Glutamatergic neuron (in vitro differentiated cells): ENCODE measurements around the gene RNF113B. TPM values are rescaled to one million over a fixed set of nuclear protein-coding genes. Genes with fewer than 3 reads are reported as not detected.

ENCODE experiments used
- DNase-seq: peaks from one replicate; pipeline ENCODE4 v3.0.0; 2022
- H3K27ac Mint-ChIP-seq: one replicate; pipeline ENCODE4 v1.8.0; 2020; ENCODE audit warnings: mild to moderate bottlenecking, mixed read lengths, inconsistent platforms; ENCODE audit not compliant: unreplicated experiment
- H3K27me3 Mint-ChIP-seq: one replicate; pipeline ENCODE4 v1.8.0; 2020; ENCODE audit warnings: mild to moderate bottlenecking, moderate library complexity, mixed read lengths, inconsistent platforms; ENCODE audit not compliant: unreplicated experiment
- H3K36me3 Mint-ChIP-seq: one replicate; pipeline ENCODE4 v1.8.0; 2020; ENCODE audit warnings: mild to moderate bottlenecking, mixed read lengths, inconsistent platforms; ENCODE audit not compliant: unreplicated experiment
- H3K4me1 Mint-ChIP-seq: one replicate; pipeline ENCODE4 v1.8.0; 2020; ENCODE audit warnings: mild to moderate bottlenecking, low read depth, mixed read lengths, inconsistent platforms; ENCODE audit not compliant: unreplicated experiment
- H3K4me3 Mint-ChIP-seq: one replicate; pipeline ENCODE4 v1.8.0; 2020; ENCODE audit warnings: mild to moderate bottlenecking, mixed read lengths, inconsistent platforms; ENCODE audit not compliant: unreplicated experiment
- H3K9me3 Mint-ChIP-seq: one replicate; pipeline ENCODE4 v1.8.0; 2020; ENCODE audit warnings: mild to moderate bottlenecking, moderate library complexity, mixed read lengths, inconsistent platforms; ENCODE audit not compliant: unreplicated experiment
- total RNA-seq: library from RNA; stranded (reverse); fragmentation: NEBNext Ultra II Directional; extraction: Animal tissue kit (Norgen Biotek cat#: 25700); gene quantifications from one replicate; pipeline ENCODE4 v1.2.1, GENCODE V29; 2021; ENCODE audit not compliant: unreplicated experiment
- TF ChIP-seq, protein P1 (sequence below): fragments of 200-600 bp; sonication (generic); IDR thresholded peaks from one replicate; pipeline ENCODE4 v1.5.0; 2021; ENCODE audit not compliant: partially characterized antibody, unreplicated experiment

The RNF113B gene
- total RNA-seq, 1 donor from 2014 or later, result not detected

DNA sequence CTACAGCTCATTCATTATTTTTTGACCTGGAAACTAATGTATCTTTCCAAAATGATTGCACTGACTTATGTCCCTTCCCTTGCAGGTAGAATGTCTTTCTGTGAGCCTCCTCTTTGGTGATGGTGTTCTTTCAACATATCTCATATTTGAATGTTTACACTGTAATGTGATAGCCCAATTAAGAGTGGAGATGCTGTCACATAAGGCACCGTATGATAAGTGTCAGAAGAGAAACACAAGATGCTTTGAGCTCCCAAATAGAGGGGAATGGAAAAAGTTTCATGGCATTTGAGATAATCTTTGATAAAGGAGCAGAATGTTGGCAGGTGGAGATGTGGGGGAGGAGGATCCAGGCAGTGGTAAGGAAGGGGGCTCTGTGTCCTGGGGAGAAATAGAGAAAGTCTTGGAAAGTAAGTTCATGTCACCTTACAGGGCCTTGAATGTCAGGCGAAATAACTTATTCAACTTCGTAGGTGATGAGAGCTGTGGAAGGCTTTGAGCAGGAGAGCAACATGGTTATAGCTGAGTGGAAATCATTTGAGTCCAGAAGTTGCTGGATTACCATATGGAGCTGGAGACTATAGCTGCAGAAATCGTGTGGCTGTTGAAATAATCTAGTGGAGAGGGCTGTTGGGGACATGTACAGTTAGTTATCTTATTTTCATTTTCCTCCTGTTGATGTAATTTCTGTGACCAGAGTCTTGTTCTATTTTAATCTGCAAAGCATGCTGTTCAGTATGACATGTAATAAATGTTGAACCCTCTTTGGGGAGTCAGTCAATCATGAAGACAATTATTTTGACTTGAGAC is 10.3 kb upstream of the RNF113B start:
- TF ChIP-seq, protein P1, sequence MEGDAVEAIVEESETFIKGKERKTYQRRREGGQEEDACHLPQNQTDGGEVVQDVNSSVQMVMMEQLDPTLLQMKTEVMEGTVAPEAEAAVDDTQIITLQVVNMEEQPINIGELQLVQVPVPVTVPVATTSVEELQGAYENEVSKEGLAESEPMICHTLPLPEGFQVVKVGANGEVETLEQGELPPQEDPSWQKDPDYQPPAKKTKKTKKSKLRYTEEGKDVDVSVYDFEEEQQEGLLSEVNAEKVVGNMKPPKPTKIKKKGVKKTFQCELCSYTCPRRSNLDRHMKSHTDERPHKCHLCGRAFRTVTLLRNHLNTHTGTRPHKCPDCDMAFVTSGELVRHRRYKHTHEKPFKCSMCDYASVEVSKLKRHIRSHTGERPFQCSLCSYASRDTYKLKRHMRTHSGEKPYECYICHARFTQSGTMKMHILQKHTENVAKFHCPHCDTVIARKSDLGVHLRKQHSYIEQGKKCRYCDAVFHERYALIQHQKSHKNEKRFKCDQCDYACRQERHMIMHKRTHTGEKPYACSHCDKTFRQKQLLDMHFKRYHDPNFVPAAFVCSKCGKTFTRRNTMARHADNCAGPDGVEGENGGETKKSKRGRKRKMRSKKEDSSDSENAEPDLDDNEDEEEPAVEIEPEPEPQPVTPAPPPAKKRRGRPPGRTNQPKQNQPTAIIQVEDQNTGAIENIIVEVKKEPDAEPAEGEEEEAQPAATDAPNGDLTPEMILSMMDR, result no peak
- no peaks in the 10 kb centered on the region for H3K36me3 Mint-ChIP-seq
- peaks cover 21% of the 10 kb centered on the region for H3K4me1 Mint-ChIP-seq
- no peak overlapping the region for H3K4me3 Mint-ChIP-seq
- H3K27me3 Mint-ChIP-seq, result peaks cover 1% of the 10 kb centered on the region
- H3K27ac Mint-ChIP-seq, result no peak overlapping the region
- H3K9me3 Mint-ChIP-seq, result peaks cover 2% of the 10 kb centered on the region
- DNase-seq, result no peak

DNA sequence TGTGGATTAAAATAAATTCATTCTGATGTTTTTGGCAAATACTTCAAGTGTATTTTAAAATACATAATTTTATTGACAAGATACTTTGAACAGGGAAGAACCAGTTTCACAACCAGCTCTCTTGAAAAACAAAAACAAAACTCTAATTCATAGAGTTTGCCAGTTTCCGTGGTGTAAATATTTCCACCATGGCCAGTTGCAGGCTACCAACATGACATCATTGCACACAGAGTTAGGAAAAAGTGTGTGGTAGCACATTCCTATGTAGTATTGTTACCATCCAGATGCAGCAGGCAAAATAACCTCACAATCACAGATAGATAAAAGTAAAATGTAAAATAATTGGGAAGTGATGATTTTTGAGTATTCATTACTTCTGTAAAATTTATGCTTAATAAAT is 7.7 kb upstream of the RNF113B start:
- no peak for DNase-seq
- H3K36me3 Mint-ChIP-seq, result no peaks in the 10 kb centered on the region
- no peak overlapping the region for H3K27ac Mint-ChIP-seq
- peaks cover 2% of the 10 kb centered on the region for H3K9me3 Mint-ChIP-seq
- TF ChIP-seq, protein P1, result no peak
- peaks cover 22% of the 10 kb centered on the region for H3K4me1 Mint-ChIP-seq
- no peak overlapping the region for H3K4me3 Mint-ChIP-seq
- peaks cover 1% of the 10 kb centered on the region for H3K27me3 Mint-ChIP-seq

DNA sequence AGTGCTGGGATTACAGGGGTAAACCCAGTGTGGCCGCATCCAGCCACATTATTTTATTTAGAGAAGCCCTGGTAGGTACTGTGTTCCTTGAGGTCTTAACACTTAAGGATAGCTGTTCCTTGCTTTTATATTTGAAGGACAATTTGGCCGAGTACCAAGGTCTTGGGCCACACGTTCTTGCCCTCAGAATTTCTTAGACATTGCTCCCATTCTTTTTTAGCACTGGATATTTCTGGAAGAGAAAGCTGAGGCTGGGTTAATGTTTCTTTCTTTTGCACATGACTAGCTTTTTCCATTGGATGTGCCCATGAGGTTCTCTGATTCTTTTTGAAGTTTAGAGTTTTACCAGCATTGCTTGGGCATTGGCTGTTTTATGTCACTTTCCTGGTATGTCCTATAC is 5.5 kb upstream of the RNF113B start:
- no peak for DNase-seq
- TF ChIP-seq, protein P1, result no peak
- Mint-ChIP-seq H3K27me3 (peaks cover 1% of the 10 kb centered on the region), H3K9me3 (peaks cover 5% of the 10 kb centered on the region), H3K27ac (no peak overlapping the region), H3K4me3 (no peak overlapping the region), H3K4me1 (peaks cover 21% of the 10 kb centered on the region), H3K36me3 (no peaks in the 10 kb centered on the region)

DNA sequence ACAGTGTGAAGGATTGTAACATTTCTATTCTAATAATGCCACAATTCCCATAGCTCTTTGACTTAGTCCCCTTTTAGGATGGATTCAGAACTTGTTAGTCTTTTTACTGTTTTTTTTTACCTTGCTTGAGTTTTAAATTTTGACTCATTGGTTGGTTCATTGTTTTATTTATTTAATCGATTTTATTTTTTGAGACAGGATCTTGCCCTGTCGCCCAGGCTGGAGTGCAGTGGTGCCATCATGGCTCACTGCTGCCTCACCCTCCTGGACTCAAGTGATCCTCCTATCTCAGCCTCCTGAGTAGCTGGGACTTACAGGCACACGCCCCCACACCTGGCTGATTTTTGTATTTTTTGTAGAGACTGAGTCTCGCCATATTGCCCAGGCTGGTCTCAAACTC is 5.1 kb upstream of the RNF113B start:
- no peaks in the 10 kb centered on the region for H3K36me3 Mint-ChIP-seq
- DNase-seq, result no peak
- H3K9me3 Mint-ChIP-seq, result peaks cover 4% of the 10 kb centered on the region
- H3K27ac Mint-ChIP-seq, result no peak overlapping the region
- TF ChIP-seq, protein P1, result no peak
- H3K27me3 Mint-ChIP-seq, result peaks cover 1% of the 10 kb centered on the region
- peaks cover 17% of the 10 kb centered on the region for H3K4me1 Mint-ChIP-seq
- no peak overlapping the region for H3K4me3 Mint-ChIP-seq

DNA sequence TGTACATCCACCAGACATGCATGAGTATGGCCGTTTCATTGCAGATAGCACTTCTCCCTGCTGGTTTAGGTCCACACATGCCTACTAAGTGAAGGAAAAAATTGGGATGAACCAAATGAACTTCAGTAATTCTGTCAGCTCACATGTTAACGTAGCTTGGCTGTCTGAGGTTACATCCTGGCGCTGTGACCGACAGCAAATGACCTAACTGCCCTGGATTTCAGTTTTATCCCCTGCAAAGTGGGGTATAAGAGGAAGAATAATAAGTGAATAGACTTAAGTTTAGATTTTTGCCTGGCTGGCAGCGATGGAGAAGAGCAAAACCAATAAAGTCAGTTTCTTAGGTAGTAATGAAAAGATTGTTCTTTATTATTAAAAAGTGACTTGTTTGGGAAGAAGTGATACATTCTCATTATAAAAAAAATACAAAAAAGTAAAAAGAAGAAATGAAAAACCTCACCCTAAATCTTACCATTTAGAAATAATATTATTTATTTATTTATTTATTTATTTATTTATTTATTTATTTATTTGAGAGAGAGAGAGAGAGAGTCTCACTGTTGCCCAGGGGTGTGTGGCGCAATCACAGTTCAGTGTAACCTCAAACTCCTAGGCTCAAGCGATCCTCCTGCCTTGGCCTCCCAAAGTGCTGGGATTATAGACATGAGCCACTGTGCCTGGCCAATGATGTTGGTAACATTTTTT is 4.2 kb upstream of the RNF113B start:
- no peak overlapping the region for H3K27ac Mint-ChIP-seq
- H3K4me3 Mint-ChIP-seq, result no peak overlapping the region
- H3K4me1 Mint-ChIP-seq, result peaks cover 14% of the 10 kb centered on the region
- DNase-seq, result no peak
- H3K27me3 Mint-ChIP-seq, result peaks cover 1% of the 10 kb centered on the region
- TF ChIP-seq, protein P1, result no peak
- H3K36me3 Mint-ChIP-seq, result no peaks in the 10 kb centered on the region
- H3K9me3 Mint-ChIP-seq, result peaks cover 3% of the 10 kb centered on the region
